Testis (tissue), 2 donors: ENCODE measurements around the gene PIGX.

Experiments
- POLR2A ChIP-seq: fragments of 450-650 bp; IDR thresholded peaks from one replicate; pipeline ENCODE4 v1.6.1; 2017; ENCODE audit warnings: antibody characterized with exemption, mild to moderate bottlenecking, moderate library complexity
- TF ChIP-seq, protein P1 (sequence below), 3 experiments: fragments of 450-650 bp in 2 of 3; fragments of 200-600 bp in 1 of 3; sonication (generic) in 1 of 3; IDR thresholded peaks; one replicate each; pipeline ENCODE4 v1.5.1; 2016 to 2019; ENCODE audit warnings: antibody characterized with exemption in 3 of 3, mild to moderate bottlenecking in 2 of 3, moderate library complexity in 1 of 3

DNA sequence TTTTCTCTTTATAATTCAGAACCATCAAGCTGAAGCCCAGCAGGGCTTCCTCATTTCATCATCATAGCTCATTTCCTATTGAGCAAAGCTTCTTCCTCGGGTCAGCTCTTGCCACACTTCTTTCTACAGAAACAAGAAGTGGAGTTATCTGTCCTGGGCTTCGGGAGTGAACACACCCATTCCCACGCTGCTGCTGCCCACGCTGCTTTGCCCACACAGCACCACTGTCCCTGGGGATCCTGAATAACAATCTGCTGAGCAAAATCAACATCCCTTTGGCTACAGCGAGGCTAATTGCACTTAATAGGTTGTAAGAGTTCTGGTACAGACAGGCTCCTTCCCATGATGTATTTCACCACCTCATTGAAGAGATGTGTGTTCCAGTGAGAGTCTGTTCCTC lies 23.8 kb upstream of the PIGX start:
- TF ChIP-seq, protein P1, sequence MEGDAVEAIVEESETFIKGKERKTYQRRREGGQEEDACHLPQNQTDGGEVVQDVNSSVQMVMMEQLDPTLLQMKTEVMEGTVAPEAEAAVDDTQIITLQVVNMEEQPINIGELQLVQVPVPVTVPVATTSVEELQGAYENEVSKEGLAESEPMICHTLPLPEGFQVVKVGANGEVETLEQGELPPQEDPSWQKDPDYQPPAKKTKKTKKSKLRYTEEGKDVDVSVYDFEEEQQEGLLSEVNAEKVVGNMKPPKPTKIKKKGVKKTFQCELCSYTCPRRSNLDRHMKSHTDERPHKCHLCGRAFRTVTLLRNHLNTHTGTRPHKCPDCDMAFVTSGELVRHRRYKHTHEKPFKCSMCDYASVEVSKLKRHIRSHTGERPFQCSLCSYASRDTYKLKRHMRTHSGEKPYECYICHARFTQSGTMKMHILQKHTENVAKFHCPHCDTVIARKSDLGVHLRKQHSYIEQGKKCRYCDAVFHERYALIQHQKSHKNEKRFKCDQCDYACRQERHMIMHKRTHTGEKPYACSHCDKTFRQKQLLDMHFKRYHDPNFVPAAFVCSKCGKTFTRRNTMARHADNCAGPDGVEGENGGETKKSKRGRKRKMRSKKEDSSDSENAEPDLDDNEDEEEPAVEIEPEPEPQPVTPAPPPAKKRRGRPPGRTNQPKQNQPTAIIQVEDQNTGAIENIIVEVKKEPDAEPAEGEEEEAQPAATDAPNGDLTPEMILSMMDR (IDR thresholded peaks at IDR 0.05), result no peak
- no peak for TF ChIP-seq POLR2A
